NCI-H774 (cell line): ENCODE data around the gene POLK.
"Not testable (repeated sequence)": the region's sequence is repeated elsewhere in the genome, so short reads cannot be mapped to it uniquely, and the experiment has no call there.

ENCODE experiments used
- DNase-seq: peaks from one replicate; lab custom pipeline; 2025; lab: John Stamatoyannopoulos, UW

The POLK gene

GRCh38 chr5:75511435-75512382 lies at the start of gene POLK, which contains the start of gene CERT1:
TSS of gene POLK (plus strand) at chr5:75511891.
TSS of gene CERT1 (minus strand) at chr5:75511629. CDS start at chr5:75511207, 422 bp downstream.
- DNase-seq: peak; percentile 97

- no peak for DNase-seq
Measured at GRCh38 chr5:75463726-75464125, 48.0 kb upstream of the POLK start.

GRCh38 chr5:75465480-75465879 lies 46.2 kb upstream of the POLK start:
- no peak for DNase-seq

DNA sequence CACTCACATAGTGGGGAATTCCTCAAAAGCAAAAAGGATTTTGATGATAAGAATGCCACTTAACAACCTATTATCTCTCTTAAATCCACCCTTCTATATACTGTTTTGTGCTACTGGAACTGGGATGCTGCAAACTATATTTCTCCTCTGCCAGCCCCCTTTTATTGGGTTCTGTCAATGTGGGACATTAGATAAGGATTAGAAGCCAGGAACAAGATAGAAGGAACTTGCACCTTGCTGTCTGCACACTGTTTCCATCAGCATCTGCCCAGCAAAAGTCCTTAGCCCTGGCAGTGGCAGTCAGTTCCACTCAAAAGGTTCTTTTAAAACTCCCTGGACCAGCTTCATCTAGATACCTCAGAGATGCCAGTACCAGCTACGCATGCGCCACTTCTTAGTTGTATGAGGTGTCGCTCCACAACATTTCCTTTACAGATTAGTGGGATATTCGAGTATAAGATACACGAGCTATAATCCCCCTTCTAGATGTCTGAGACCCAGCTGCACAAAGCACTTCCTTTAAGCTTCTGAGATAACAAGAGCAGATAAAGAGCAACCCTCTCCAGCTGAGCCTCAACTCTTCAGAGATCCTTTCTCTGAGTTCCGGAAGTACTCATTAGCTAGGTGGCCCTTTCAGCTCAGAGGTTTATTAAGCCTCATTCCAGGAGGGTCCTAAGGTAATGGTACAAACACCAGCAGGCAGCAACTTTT lies 45.5 kb upstream of the POLK start:
- no peak for DNase-seq

GRCh38 chr5:75468593-75468992 lies 43.1 kb upstream of the POLK start:
- no peak for DNase-seq

GRCh38 chr5:75469017-75469416 lies 42.7 kb upstream of the POLK start:
- DNase-seq: no peak

DNA sequence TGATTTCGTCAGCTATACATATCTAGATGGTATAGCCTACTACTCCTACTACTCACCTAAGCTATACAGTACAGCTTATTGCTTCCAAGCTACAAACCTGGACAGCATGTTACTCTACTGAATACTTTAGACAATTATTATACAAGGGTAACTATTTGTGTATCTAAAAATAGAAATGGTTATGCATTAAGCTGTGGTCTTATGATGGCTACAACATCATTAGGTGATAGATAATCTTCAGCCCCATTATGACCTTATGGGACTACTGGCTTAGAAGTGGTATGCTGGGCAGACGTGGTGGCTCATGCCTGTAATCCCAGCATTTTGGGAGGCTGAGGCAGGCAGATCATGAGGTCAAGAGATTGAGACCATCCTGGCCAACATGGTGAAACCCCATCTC lies 40.5 kb upstream of the POLK start:
- DNase-seq: no peak

DNA sequence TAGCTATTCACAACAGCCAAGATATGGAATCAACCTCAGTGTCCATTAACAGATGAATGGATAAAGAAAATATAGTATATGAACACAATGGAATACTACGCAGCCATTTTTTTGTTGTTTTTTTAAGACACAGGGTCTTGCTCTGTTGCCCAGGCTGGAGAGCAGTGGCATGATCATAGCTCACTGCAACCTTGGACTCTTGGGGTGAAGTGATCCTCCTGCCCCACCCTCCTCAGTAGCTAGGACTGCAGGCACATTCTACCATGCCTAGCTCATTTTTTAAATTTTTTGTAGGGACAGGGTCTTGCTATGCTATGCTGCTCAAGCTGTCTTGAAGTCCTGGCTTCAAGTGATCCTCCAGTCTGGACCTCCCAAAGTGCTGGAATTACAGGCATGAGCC lies 38.7 kb upstream of the POLK start:
- no peak for DNase-seq

DNA sequence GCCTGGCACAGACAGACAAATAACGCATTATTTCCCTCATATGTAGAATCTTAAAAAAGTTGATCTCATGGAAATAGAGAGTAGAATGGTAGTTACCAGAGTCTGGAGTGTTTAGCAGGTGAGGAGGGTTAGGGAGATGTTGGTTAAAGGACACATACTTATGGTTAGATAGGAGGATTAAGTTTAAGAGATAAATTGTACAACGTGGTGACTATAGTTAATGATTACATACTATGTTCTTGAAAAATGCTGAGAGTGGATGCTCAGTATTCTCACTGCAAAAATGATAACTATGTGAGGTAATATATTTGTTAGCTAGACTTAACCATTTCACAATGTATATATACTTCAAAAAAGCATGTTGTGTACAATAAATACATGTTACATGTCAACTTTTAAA lies 38.2 kb upstream of the POLK start:
- no peak for DNase-seq

GRCh38 chr5:75475364-75475763 lies 36.3 kb upstream of the POLK start:
- DNase-seq: no peak

DNA sequence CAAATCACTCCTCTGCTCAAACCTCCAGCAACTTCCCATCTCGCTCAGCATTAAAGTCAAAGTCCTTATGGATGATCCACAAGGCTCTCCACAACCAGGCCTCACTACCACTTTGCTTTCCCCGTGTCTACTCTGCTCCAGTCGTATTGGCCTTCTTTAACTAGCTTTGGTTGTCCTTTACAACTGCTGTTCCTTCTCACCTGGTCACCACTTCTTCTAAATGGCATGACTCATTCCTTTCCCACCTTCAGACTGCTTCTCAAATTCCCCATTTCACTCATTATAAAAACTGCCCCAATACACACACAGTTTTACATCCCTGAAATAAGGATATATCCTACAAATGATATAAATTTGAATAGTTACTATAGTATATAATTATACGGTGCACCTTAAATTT lies 30.7 kb upstream of the POLK start:
- no peak for DNase-seq

DNA sequence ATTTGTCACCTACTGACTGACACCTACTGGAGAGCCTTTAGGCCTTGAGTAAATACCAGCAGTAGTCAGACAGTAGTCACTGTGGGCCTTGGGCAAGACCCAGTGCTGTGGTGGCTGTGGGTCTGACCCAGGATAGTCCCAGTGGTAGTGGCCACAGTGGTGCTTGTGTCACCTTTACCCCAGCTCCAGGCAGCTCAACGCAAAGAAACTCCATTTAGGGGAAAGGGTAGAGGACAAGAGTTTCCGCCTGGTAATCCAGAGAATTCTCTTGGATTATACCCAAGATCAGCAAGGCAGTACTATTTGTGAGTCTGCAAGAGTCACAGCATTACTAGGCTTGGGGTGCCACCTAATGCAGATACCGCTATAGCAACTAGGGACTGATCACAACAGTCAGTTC lies 29.2 kb upstream of the POLK start:
- DNase-seq: no peak

GRCh38 chr5:75484605-75485004 lies 27.1 kb upstream of the POLK start:
- no peak for DNase-seq

- not testable (repeated sequence) for DNase-seq
Measured at GRCh38 chr5:75489847-75490246, 21.8 kb upstream of the POLK start.

DNA sequence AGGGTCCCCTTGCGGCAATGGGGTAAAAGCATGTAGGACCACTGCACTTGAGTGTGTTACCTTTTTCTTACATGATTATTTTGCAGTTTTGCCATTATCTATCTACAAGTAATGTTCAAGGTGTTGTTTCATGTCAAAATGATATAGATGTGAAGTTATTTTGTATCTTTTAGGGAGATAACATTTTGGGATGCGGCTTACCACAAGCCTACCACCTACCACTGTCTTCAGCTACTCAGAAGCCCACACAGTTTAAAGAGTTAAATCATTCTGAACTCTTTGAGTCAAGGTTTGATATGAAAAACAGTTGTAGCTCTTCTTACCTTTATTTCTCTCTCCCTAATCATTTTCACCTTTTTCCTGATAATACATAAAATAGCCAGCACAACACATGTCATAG lies 20.1 kb upstream of the POLK start:
- no peak for DNase-seq

- DNase-seq: no peak
Measured at GRCh38 chr5:75496026-75496425, 15.7 kb upstream of the POLK start.

GRCh38 chr5:75498208-75498777 lies 13.4 kb upstream of the POLK start:
- no peak for DNase-seq

DNA sequence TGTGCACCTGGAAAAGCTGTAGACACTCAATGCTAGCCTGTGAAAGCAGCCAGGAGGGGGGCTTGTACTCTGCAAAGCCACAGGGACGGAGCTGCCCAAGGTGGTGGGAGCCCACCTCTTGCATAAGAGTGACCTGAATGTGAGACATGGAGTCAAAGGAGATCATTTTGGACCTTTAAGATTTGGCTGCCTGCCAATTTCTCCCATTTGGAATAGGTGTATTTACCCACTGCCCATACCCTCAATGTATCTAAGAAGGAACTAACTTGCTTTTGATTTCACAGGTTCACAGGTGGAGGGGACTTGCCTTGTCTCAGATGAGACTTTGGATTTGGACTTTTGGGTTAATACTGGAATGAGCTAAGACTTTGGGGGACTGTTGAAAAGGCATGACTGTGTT lies 12.8 kb upstream of the POLK start:
- DNase-seq: not testable (repeated sequence)

DNA sequence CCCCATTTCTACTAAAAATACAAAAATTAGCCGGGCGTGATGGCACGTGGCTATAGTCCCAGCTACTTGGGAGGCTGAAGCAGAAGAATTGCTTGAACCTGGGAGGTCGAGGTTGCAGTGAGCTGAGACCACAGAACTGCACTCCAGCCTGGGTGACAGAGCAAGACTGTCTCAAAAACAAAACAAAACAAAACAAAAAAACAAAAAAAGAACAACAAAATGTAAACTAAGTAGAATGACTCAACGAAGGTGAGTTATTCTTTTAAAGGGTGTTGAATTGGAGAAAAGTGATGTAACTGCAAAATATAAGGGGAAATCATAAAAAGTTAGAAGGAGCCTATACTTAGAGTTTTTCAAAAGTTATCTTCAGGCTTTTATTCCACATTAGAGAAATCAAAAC lies 6.6 kb upstream of the POLK start:
- not testable (repeated sequence) for DNase-seq

- DNase-seq: no peak
Measured at GRCh38 chr5:75507841-75508240, 3.9 kb upstream of the POLK start.

GRCh38 chr5:75509546-75509945 lies 2.1 kb upstream of the POLK start:
- DNase-seq: no peak

GRCh38 chr5:75509956-75510355 lies 1.7 kb upstream of the POLK start:
- no peak for DNase-seq

GRCh38 chr5:75510417-75510835 lies 1.3 kb upstream of the POLK start:
- no peak for DNase-seq
